Neural cell (in vitro differentiated cells): ENCODE results near the gene NBR1.

ENCODE experiments used
- CTCF ChIP-seq: fragments of 450-650 bp; IDR thresholded peaks from 2 replicates; pipeline ENCODE4 v1.5.1; 2014; ENCODE audit warnings: antibody characterized with exemption, mild to moderate bottlenecking, moderate library complexity; ENCODE audit not compliant: poor library complexity, severe bottlenecking
- EP300 ChIP-seq: fragments of 450-650 bp; conservative IDR thresholded peaks from 2 replicates; pipeline ENCODE4 v1.6.1; 2014; ENCODE audit warnings: antibody characterized with exemption, mild to moderate bottlenecking, moderate library complexity; ENCODE audit not compliant: poor library complexity, severe bottlenecking
- EZH2 ChIP-seq: fragments of 200-600, 300-800 bp; shearing (Covaris generic), sonication (generic); IDR thresholded peaks from 2 replicates; pipeline ENCODE4 v1.6.1; 2014; ENCODE audit warnings: antibody characterized with exemption, low read length, borderline replicate concordance, mild to moderate bottlenecking; ENCODE audit not compliant: insufficient read depth, poor library complexity, severe bottlenecking
- RAD21 ChIP-seq: fragments of 450-650 bp; conservative IDR thresholded peaks from 2 replicates; pipeline ENCODE4 v1.6.1; 2014; ENCODE audit warnings: antibody characterized with exemption, mild to moderate bottlenecking, moderate library complexity
- SMC3 ChIP-seq: fragments of 450-650 bp; conservative IDR thresholded peaks from 2 replicates; pipeline ENCODE4 v1.6.1; 2014; ENCODE audit warnings: antibody characterized with exemption, mild to moderate bottlenecking, moderate library complexity; ENCODE audit not compliant: poor library complexity
- TAF1 ChIP-seq: IDR thresholded peaks from 2 replicates; pipeline ENCODE4 v1.6.1; 2012; ENCODE audit warnings: low read depth
- TF ChIP-seq, protein P1 (sequence below): IDR thresholded peaks from 2 replicates; pipeline ENCODE4 v1.6.1; 2012; ENCODE audit warnings: borderline replicate concordance

DNA sequence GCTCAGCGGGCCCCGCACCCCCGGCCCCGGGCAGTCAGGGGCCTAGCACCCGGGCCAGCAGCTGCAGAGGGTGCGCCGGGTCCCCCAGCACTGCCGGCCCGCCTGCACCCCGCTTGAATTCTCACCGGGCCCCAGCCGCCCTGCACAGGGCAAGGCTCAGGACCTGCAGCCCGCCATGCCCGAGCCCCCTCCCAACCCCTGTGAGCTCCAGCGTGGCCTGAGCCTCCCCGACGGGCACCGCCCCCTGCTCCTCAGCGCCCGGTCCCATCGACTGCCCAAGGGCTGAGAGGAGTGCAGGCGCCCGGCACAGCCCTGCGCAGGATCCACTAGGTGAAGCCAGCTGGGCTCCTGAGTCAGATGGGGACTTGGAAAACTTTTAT, 44.1 kb upstream of the NBR1 start:
- no peak for TF ChIP-seq CTCF
- no peak for TF ChIP-seq SMC3
- no peak for TF ChIP-seq EZH2
- TF ChIP-seq RAD21 = no peak
- no peak for TF ChIP-seq EP300
- TF ChIP-seq, protein P1, sequence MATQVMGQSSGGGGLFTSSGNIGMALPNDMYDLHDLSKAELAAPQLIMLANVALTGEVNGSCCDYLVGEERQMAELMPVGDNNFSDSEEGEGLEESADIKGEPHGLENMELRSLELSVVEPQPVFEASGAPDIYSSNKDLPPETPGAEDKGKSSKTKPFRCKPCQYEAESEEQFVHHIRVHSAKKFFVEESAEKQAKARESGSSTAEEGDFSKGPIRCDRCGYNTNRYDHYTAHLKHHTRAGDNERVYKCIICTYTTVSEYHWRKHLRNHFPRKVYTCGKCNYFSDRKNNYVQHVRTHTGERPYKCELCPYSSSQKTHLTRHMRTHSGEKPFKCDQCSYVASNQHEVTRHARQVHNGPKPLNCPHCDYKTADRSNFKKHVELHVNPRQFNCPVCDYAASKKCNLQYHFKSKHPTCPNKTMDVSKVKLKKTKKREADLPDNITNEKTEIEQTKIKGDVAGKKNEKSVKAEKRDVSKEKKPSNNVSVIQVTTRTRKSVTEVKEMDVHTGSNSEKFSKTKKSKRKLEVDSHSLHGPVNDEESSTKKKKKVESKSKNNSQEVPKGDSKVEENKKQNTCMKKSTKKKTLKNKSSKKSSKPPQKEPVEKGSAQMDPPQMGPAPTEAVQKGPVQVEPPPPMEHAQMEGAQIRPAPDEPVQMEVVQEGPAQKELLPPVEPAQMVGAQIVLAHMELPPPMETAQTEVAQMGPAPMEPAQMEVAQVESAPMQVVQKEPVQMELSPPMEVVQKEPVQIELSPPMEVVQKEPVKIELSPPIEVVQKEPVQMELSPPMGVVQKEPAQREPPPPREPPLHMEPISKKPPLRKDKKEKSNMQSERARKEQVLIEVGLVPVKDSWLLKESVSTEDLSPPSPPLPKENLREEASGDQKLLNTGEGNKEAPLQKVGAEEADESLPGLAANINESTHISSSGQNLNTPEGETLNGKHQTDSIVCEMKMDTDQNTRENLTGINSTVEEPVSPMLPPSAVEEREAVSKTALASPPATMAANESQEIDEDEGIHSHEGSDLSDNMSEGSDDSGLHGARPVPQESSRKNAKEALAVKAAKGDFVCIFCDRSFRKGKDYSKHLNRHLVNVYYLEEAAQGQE = no peak
- no peak for TF ChIP-seq TAF1
